ENCODE data around the gene TRIM54. TPM values are rescaled to one million over a fixed set of nuclear protein-coding genes. Genes with fewer than 3 reads are reported as not detected.

Gene TRIM54
- total and polyA plus RNA-seq, 2 donors (not counting 3 experiments of a cell fraction or from before 2014, with no cell fraction given), result 0.51 to 1.7 TPM

DNA sequence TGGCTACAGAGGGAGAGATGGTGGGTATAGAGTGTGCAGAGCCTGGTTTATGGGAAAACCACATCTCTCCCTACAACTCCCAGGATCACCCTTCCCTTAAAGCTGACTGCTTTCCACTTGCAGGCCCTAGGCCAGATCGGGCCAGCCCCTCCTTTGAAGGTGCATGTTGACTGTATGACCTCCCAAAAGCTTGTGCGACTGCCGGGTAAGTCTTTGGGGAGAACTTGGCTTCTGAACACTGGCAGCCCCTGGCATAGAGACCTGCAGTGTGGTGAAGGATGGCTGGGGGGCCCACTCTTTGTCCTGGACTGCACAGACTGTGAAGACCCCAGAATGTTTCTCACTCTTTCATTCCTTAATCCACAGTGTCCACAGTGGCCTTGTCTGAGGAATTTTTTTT, 45.6 kb upstream of the TRIM54 start:
- Histone ChIP-seq H3K36me3 (ENCODE audit: control insufficient read depth in 2 of 2, extremely low read depth in 1 of 2, insufficient read depth in 2 of 2, low read length in 2 of 2) (peaks cover 32 to 85% of the 10 kb centered on the region in 2 experiments), H3K27me3 (ENCODE audit: control insufficient read depth in 2 of 2, insufficient read depth in 2 of 2, low read length in 2 of 2) (no peaks in the 10 kb centered on the region), H3K4me2 (ENCODE audit: insufficient read depth, low read length) (no peak overlapping the region), H3K9ac (replicated peaks; ENCODE audit: extremely low read depth, insufficient read depth, low read length) (no peak overlapping the region), H2AFZ (ENCODE audit: low read depth, low read length) (no peak overlapping the region), H3K4me3 (replicated peaks in 1 of 3; ENCODE audit: insufficient read depth in 1 of 3, low read depth in 1 of 3, low read length in 3 of 3) (no peak overlapping the region), H3K9me3 (replicated peaks; ENCODE audit: control insufficient read depth, insufficient read depth, low read length) (no peaks in the 10 kb centered on the region), H4K20me1 (replicated peaks; ENCODE audit: control insufficient read depth, extremely low read depth, insufficient read depth, low read length) (no peaks in the 10 kb centered on the region), H3K27ac (ENCODE audit: insufficient read depth, low read depth, low read length) (no peak overlapping the region), H3K4me1 (ENCODE audit: control insufficient read depth, extremely low read depth, insufficient read depth, low read length) (no peaks in the 10 kb centered on the region), H3K9me1 (replicated peaks; ENCODE audit: control insufficient read depth, extremely low read depth, insufficient read depth, low read length) (no peaks in the 10 kb centered on the region), H3K79me2 (ENCODE audit: control insufficient read depth, insufficient read depth, low read length) (no peaks in the 10 kb centered on the region)
- BruUV-seq (replicated peaks), result no TSS peak
- ChIA-PET CTCF (interaction anchor here (3.0 kb wide), 1 partner anchor 44 kb away, joined by 9 read pairs; no protein-coding TSS in a partner anchor), POLR2A (interaction anchor here (0.5 kb wide), 1 partner anchor 10 kb away, joined by 4 read pairs; no protein-coding TSS in a partner anchor)
- DNase-seq (ENCODE audit: low read depth, low spot score) (no peak), FAIRE-seq (no peak)
- TF ChIP-seq EZH2 (IDR thresholded peaks at IDR 0.05; ENCODE audit: borderline replicate concordance, low read depth, low read length, severe bottlenecking) (no peak), POLR2AphosphoS5 (IDR thresholded peaks at IDR 0.05; ENCODE audit: insufficient read depth, low read depth, low read length) (no peak), FOS (IDR thresholded peaks at IDR 0.05; ENCODE audit: borderline replicate concordance, insufficient read depth, low read length) (no peak), GATA2 (IDR thresholded peaks at IDR 0.05; ENCODE audit: insufficient read depth, insufficient read length, low read depth, low read length) (no peak), MYC (IDR thresholded peaks at IDR 0.05; ENCODE audit: low read depth, low read length) (no peak), JUN (IDR thresholded peaks at IDR 0.05; ENCODE audit: borderline replicate concordance, insufficient read depth, insufficient read length, low read depth) (no peak), POLR2A (IDR thresholded peaks at IDR 0.05; ENCODE audit: low read depth, low read length) (no peak)
- TF ChIP-seq, protein P1, sequence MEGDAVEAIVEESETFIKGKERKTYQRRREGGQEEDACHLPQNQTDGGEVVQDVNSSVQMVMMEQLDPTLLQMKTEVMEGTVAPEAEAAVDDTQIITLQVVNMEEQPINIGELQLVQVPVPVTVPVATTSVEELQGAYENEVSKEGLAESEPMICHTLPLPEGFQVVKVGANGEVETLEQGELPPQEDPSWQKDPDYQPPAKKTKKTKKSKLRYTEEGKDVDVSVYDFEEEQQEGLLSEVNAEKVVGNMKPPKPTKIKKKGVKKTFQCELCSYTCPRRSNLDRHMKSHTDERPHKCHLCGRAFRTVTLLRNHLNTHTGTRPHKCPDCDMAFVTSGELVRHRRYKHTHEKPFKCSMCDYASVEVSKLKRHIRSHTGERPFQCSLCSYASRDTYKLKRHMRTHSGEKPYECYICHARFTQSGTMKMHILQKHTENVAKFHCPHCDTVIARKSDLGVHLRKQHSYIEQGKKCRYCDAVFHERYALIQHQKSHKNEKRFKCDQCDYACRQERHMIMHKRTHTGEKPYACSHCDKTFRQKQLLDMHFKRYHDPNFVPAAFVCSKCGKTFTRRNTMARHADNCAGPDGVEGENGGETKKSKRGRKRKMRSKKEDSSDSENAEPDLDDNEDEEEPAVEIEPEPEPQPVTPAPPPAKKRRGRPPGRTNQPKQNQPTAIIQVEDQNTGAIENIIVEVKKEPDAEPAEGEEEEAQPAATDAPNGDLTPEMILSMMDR (IDR thresholded peaks at IDR 0.05; ENCODE audit: extremely low read depth in 1 of 2, insufficient read depth in 1 of 2, low read depth in 1 of 2, low read length in 2 of 2), result no peak
- TF ChIP-seq, protein P2, sequence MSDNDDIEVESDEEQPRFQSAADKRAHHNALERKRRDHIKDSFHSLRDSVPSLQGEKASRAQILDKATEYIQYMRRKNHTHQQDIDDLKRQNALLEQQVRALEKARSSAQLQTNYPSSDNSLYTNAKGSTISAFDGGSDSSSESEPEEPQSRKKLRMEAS (IDR thresholded peaks at IDR 0.05; ENCODE audit: insufficient read depth, insufficient read length), result no peak
- intact Hi-C loops (cut with micrococcal nuclease) (no loop called here), dilution Hi-C loops (cut with MboI; ENCODE audit: extremely low pct_ligation_motif_present, low sequenced_read_pairs) (no loop called here)
